GM12891 (cell line): ENCODE results near the gene RBMS3.

Experiments
- DNase-seq: peaks from one replicate; pipeline ENCODE4 v3.0.0; 2011; ENCODE audit warnings: low spot score; ENCODE audit not compliant: insufficient read length
- FAIRE-seq: peaks from 2 replicates; lab custom pipeline; 2011; peaks lifted over from hg19 to GRCh38; lab: Jason Lieb, UNC
- PAX5 ChIP-seq: IDR thresholded peaks from 2 replicates; pipeline ENCODE4 v1.6.1; 2011; ENCODE audit warnings: low read length, moderate library complexity, mild to moderate bottlenecking; ENCODE audit not compliant: insufficient read depth, severe bottlenecking
- POLR2A ChIP-seq: IDR thresholded peaks from 2 replicates; pipeline ENCODE4 v1.6.1; 2011; ENCODE audit warnings: low read depth, low read length, control low read depth
- POLR2AphosphoS5 ChIP-seq: IDR thresholded peaks from 2 replicates; pipeline ENCODE4 v1.6.1; 2011; ENCODE audit warnings: low read depth, low read length, control low read depth
- POU2F2 ChIP-seq: IDR thresholded peaks from 2 replicates; pipeline ENCODE4 v1.6.1; 2011; ENCODE audit warnings: low read depth, mild to moderate bottlenecking, control low read depth, low read length, moderate library complexity
- SPI1 ChIP-seq: IDR thresholded peaks from 2 replicates; pipeline ENCODE4 v1.6.1; 2011; ENCODE audit warnings: low read depth, low read length, control low read depth
- TAF1 ChIP-seq: IDR thresholded peaks from 2 replicates; pipeline ENCODE4 v1.6.1; 2011; ENCODE audit warnings: low read depth, low read length, control low read depth

RBMS3 gene

DNA sequence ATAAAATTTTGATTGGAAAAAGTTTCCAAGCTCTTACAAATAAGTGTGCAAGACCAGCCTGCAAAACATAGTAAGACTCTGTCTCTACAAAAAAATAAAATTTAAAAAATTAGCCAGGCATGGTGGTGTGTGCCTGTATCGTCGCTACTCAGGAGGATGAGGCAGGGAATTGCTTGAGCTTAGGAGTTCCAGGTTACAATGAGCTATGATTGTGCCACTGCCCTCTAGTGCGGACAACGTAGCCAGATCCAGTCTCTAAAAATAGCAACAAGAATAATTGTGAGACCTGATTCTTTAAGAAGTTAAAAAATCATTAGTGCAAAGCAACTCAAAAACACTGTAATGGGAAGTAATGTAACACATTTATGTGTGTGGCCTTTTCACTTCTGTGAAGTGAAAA, 251.6 kb downstream of the RBMS3 start:
- no peak for DNase-seq
- no peak for FAIRE-seq
- TF ChIP-seq POLR2A = no peak
- TF ChIP-seq PAX5 = no peak
- TF ChIP-seq POLR2AphosphoS5 = no peak
- no peak for TF ChIP-seq POU2F2
- TF ChIP-seq SPI1 = no peak
- no peak for TF ChIP-seq TAF1

DNA sequence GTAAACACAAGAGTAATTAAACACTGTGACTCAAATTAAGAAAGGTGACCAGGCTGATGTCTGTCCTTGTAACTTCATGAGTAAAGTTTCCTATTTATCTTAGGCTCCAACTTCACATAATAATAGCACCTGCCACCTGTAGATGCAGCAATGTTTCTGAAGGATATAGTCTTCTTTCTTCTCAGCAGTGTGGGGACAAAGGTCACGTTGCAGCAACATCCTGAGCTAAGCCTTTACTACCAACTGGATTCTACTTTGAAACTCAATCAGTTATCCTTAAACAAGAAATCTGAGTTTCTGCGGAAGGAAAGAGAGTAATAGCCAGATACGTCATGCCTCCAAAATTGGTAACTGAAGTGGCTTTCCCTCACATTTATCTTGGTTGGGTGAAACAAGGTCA, 253.1 kb downstream of the RBMS3 start:
- FAIRE-seq = no peak
- DNase-seq = no peak
- TF ChIP-seq POLR2AphosphoS5 = no peak
- TF ChIP-seq PAX5 = no peak
- no peak for TF ChIP-seq POLR2A
- TF ChIP-seq TAF1 = no peak
- no peak for TF ChIP-seq SPI1
- TF ChIP-seq POU2F2 = no peak

DNA sequence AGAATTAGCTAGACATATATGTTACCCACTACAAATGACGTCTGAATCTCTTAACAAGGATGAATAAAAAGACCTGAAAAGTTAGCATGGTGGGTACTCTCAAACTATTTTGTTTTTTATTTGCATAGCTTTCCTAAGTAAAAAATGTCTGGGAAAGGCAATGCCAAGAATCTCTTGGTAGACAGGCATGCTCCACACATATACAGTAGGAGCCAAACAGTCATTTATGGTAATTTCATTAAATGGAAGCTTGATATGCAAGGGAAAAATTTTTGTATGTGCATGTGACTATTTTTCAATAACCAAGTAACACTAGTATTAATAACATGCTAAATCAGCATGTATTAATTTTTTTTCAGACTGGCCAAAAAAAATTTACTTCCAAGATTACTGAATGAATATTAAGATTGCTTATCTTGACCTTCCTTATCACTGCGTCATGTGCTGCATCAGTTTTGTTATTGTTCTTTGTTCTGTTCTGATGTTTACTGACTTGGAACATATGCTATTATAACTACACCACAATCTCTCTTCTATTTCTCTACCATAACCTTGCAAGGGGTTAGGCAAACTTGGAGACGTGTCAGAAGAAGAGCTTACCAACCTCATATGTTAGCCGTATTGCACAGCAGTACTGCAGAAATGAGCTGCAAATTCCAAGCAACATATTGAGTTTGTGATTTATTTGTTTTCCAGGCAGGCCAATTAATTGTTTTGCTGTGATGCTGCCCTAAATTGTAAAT, 255.3 kb downstream of the RBMS3 start:
- TF ChIP-seq PAX5 (no peak), SPI1 (no peak), POLR2A (no peak)
- DNase-seq (no peak), FAIRE-seq (no peak)

DNA sequence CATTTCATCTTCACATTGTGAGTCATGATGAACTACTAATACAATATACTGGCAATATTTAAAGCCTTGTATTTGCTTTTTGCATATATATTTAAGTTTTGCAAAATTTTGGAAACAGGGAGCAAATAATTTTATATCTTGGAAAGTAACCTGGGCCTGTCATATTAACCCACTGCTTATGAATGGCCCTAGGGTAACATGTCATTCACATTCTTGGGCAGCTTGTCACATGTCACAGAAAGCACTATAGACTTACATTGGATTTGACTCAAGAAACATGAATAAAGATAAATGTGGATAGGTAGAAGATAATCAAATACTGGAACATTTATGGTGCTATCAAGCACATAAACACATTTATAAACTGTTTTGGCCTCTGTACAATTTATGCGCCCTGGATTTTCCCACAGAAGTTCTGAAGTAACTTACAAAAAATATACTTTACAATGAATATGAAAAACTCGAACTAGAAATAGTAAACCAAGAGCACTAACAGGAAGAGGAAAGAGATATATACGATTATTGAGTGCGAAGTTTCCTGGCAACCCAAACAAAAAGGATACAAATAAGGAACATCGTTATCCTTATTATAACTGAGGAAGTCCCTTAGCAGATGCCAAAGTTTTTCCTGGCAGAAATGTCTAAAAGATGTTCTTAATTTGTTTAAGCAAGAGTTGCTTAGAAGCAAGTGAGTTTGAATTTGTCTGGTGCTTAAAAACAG, 257.2 kb downstream of the RBMS3 start:
- DNase-seq (no peak), FAIRE-seq (no peak)
- TF ChIP-seq POLR2A = no peak
- no peak for TF ChIP-seq SPI1
- TF ChIP-seq PAX5 = no peak
- no peak for TF ChIP-seq POLR2AphosphoS5

DNA sequence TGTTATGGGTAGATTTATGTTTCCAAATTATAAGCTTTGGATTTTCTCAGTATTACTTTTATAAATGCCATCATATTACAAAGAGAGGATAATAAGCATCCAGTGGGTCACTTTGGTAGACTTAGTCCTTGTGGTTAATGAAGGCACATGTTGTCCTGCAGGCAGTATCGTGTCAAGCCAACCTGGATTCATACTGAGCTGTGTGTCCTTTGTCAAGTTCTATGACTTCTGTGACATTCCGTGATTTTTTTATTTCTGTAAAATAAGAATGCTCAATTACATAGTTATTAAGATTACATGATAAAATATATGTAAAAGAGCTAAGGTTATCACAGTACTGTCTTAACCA, 257.7 kb downstream of the RBMS3 start:
- no peak for DNase-seq
- no peak for TF ChIP-seq POU2F2
- TF ChIP-seq TAF1 = no peak
- TF ChIP-seq SPI1 = no peak
- no peak for TF ChIP-seq POLR2A
- no peak for TF ChIP-seq PAX5
- TF ChIP-seq POLR2AphosphoS5 = no peak
- no peak for FAIRE-seq

DNA sequence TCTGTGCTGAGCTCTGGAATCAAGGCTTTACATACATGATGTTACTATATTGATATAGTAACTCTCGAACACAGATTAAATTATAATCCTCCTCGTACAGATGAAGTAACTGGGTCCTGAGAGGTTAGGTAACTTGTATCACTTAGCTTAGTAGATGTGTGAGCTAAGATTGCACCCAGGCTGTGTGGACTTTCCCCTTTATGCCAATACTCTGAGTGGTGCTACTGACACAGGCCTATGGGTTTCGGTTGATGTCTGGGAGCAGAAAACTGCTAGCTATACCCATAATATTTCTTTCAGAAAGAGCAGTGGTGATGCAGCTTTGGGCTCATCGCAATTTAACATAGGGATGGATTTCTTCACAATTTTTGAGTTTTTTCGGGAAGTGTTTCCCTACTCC, 259.7 kb downstream of the RBMS3 start:
- TF ChIP-seq POLR2AphosphoS5 = no peak
- TF ChIP-seq TAF1 = no peak
- no peak for TF ChIP-seq POU2F2
- no peak for TF ChIP-seq PAX5
- DNase-seq = no peak
- FAIRE-seq = no peak

DNA sequence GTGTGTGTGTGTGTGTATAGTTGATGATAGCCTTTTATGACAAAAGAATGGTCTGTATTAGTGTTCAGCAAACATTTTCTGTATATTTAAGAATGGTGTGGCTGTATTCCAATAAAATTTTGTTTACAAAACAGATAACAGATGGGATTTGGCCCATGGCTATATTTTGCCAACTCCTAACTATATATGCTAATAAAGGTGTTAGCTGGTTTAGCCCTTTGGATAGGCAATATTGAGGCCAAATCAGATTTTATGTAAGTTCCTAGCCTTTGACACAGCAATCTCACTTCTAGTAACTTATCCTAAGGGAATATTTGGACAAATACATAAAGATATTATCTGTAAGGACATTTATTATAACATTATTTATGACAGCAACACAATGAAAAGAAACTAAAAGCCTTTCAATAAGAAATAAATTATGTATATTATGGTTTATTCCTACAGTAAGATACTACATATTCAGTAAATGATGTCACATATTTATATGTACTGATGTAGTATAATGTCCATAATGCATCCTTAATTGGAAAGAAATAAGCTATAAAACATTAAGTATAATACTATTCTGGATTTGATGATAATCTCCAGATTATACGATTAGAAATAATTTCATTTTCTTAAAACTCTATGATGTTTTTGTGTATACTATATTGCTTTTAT, 264.0 kb downstream of the RBMS3 start:
- no peak for FAIRE-seq
- no peak for TF ChIP-seq PAX5
- no peak for DNase-seq

DNA sequence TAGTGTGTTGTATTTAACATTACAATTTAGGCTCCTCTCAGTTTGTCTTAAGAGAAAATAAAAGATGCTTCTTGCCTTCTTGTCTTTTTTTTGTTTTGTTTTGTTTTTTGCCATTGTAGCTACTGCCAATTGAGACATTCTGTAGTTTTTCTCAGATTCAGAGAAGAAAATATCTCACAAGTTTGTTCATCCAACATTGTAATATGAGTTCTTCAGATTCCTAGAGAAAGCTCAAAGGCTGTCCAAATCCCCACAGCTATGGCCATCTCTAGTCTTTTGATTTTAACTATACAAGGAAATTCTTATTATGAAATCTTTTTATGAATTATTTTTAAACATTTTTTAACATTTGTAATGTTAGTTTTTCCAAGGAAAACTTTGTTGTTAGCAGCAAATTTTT, 264.7 kb downstream of the RBMS3 start:
- TF ChIP-seq POU2F2 = no peak
- TF ChIP-seq SPI1 = no peak
- TF ChIP-seq PAX5 = no peak
- no peak for TF ChIP-seq TAF1
- no peak for TF ChIP-seq POLR2AphosphoS5
- TF ChIP-seq POLR2A = no peak
- DNase-seq (no peak), FAIRE-seq (no peak)

DNA sequence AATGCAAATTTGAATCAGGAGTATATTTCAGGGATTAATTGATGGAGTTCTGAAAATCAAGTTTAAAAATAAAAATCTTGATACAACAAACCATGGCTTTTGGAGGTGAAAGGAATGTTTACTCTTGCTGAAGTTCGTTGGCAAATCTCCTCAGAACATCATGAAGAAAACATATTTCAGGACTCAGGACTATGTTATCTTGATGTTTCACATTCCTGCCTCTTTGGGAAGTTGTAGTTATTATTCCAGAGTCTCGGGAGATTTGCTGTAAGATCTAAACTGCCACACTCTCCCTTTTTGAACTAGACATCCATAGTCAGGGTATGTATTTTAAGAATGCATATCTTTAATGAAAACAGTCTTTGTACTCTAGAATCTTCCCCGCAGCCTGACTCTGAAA, 271.2 kb downstream of the RBMS3 start:
- no peak for FAIRE-seq
- TF ChIP-seq POLR2A = no peak
- TF ChIP-seq TAF1 = no peak
- no peak for TF ChIP-seq PAX5

DNA sequence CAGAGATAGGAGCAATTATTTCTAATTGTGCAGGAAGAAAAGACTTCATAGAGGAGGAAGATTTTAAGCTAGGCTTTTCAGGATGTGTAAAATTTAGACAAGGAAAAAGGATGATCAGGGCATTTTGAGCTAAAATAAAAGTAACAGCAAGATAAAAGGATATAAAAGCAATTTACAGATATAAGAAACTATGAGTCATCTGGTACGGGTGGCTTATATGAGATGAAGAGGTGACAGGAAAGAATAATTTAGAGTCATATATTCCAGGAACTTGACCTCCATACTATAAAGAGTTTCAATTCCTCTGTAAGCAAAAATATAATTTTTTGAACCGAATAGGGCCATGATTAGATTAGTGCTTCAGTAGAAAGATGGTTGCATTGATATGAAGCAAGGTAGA, 273.7 kb downstream of the RBMS3 start:
- FAIRE-seq = no peak
- TF ChIP-seq PAX5 (no peak), SPI1 (no peak), POLR2A (no peak), TAF1 (no peak), POU2F2 (no peak)
- DNase-seq = no peak

More for the DNA sequence above, 271.2 kb downstream of the RBMS3 start:
- no peak for DNase-seq
